ENCODE measurements around the gene DNAH10.

The DNAH10 gene

DNA sequence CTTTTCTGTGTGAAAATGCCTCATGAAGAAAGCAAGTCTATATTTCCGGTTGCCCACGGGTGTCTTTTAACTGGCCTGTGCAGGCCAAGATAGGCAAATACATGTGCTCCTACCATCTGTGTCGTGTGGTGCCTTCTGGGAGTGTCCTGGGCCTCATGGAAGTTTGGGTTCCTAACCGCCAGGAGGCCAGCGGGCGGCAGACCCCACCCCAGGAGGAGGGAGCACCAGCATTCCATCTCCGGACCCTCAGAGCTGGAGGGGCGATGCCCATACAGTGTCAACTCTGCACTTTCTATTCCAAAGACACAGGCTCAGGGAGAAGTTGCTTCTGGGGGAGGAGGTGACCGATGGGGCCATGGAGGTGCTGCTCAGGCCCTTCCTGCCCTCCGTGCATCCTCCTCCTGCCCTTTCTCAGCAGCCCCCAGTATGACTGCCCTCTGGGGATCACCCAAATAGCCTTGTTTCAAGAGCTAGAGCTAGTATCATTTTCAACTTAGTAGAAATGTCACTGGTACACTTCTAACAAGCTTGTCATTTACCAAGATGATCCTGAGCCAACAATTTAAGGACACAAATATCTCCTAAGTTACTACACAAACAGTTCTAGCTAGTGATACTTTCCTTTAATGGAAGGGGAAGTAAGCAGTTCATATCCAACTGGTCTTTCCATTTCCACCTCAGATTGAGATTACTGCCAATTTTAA, 192.7 kb downstream of the DNAH10 start:
- no peak for DNase-seq

- DNase-seq = no peak
Observed at GRCh38 chr12:123956249-123956648, 194.1 kb downstream of the DNAH10 start.

- no peak for DNase-seq
Observed at GRCh38 chr12:123957196-123957595, 195.1 kb downstream of the DNAH10 start.

- DNase-seq = no peak
Observed at GRCh38 chr12:123958462-123958861, 196.4 kb downstream of the DNAH10 start.

- no peak for DNase-seq
Observed at GRCh38 chr12:123958876-123959275, 196.8 kb downstream of the DNAH10 start.

- no peak for DNase-seq
Observed at GRCh38 chr12:123960029-123960735, 198.1 kb downstream of the DNAH10 start.

DNA sequence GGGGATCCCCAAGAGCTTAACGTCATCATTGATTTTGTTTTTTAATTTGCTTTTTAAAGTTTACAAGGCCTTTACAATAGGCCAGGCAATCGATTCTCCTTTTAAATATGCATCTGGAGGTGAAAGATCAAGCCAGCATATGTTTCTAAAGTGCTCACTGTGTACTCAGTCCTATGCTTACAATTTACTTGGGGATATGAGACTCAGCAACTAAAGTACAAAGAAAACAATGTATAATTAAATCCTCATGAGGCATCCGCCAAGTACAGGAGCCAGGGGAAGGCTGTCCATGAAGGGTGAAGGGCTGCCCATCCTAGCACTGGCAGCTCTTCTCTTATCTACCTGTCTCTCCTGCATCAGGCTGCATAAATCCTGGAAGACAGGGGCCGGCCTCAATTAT, 198.8 kb downstream of the DNAH10 start:
- DNase-seq = no peak

DNA sequence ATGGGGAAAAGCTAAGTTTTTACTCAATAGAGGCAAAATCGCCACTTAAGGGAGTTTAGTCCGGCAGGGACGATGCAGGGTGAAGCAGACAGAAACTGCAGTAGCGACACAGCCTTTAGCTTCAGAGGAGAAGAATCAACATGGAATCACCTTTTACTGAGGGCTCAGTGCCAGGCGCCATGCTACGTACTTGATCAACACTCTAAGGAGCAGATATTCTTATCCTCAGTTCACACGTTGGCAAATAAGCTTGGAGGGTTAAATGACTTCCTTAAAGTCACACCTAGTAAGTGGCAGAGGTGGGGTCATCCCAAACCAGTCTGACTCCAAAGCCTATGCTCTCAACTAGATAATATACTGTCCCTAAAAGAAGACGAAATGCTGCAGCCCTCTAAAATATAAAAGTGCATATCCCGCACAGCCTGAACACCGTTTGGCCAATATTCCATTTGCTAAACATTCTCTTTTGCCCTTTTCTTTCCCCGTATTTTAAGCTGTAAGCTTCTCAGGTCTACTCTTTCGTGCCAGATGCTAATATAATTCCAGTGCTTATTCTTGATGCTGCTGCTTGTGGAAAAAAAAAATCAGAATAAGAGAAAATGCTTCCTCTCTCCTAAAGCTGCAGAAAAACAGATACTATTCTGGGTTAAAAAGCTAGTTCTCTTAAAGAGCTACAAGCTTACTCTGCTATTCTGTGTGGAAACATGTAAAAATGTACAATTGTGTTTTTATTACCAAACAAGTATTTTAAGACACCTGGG, 199.7 kb downstream of the DNAH10 start:
- no peak for DNase-seq

DNA sequence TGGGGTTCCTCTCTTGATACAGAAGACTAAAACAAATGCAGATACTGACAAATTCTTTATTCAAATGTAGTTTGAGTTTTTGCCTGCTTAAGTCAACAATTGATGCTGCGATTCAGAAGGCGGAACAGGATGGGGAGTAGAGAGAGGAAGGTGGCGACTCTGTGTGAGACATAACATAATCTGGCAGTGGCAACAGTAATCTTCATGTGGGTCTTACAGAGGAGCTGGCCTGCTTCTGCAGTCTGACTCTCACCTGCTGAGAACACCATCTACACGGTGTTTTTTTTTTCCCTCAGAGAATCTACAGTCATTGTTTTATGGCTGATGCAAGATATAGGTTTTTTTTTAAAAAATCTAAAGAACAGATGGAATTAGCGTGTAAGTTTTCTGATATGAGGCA, 200.4 kb downstream of the DNAH10 start:
- DNase-seq = no peak

GRCh38 chr12:123963821-123964220, 201.7 kb downstream of the DNAH10 start:
- DNase-seq = no peak

- no peak for DNase-seq
Observed at GRCh38 chr12:123965382-123965781, 203.3 kb downstream of the DNAH10 start.

DNA sequence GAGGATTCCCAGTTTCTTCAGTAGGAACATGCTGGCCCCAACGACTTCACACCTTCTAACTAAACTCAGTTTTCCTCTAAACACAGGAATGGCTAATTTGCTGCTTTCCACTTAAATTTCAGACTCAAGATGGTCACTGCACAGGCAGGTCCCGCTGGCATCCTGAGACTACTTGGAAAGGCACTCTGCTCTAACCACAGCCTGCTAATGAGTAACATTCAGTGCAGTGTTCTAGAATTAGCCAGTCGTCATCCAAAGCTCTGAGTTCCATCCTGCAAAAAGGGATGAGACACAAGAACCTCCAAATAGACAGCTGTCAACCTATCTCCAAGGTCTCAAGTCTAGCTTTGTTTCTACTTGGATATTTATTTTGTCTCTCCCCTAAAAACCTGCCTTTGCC, 204.5 kb downstream of the DNAH10 start:
- DNase-seq = peak; percentile 51

DNA sequence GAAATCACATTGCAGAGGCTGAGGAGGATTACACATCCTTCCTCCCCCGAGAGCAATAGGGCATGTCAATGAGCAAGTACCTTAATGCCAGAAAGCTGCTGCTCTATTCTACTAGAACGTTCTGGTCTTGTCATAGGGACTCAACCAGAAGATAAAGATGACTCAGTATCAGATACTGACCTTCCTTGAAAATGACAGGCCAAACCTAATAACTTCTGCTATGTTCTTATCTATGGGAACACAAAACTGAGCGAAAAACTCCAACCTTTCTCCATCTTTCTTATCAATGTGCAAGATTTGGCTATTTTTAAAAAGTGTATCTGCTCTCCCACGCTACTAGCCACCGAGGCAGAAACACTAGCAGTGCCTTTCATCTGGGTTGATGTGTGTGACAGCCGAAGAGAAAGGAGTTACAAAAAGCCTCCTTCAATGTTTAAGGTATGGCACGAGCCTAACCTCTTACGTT, 205.1 kb downstream of the DNAH10 start:
- DNase-seq = peak; percentile 51

DNA sequence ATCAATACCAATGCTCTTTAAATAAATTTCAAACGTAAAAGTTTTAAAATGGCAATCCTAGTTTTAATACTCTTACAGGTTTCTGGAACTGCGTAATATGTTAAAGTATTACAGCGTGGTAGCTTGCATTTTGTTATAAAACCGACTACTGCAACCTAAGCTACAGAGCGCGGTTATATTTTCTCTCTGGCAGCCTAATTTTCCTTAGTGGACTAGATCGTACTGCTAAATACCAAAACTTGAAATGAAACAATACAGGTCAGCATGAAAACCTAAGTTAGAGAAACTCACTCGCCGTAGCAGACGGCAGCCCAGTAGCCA, 209.3 kb downstream of the DNAH10 start:
- no peak for DNase-seq

DNA sequence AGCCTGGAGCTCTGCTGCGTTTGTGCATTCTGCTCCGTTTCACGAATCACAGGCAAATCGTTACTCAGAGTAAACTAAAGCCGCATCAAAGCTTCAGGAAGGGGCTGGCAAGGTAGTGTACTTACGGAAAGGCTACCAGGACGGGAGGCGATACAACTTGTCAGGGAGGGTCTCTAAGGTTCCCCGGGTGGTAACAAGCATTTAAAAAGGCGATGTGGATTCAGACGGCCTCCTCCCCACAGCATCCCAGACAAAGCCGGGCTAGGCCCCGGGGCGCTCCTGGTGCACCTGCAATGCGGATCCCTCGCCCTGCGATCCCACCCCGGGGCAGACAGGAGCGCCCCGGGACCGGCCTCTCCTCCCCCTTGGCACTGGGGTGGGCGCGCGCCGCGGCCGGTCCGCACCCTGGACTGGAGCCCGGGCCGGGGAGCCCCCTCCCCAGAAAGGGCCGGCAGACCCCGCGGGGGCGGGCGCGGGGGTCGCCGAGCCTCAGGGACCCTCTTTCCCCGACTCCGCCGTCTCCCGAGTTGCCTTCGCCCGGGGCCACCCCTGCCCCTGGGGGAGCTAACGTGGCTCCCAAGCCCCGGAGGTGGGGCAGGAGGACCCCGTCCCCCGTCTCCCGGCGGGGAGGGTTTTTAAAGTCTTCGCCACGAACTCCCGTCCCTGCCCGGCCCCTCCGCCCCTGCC, 209.8 kb downstream of the DNAH10 start:
- peak; percentile 42 for DNase-seq

- peak; percentile 85 for DNase-seq
Observed at GRCh38 chr12:123972457-123973401, 210.6 kb downstream of the DNAH10 start, which contains the start of the genes CCDC92 and ZNF664. TSS of gene CCDC92 (minus strand) at chr12:123972831. CDS start at chr12:123944305, 28,526 bp downstream. TSS of gene ZNF664 (plus strand) at chr12:123973215. CDS start at chr12:124012145, 38,930 bp downstream.

DNA sequence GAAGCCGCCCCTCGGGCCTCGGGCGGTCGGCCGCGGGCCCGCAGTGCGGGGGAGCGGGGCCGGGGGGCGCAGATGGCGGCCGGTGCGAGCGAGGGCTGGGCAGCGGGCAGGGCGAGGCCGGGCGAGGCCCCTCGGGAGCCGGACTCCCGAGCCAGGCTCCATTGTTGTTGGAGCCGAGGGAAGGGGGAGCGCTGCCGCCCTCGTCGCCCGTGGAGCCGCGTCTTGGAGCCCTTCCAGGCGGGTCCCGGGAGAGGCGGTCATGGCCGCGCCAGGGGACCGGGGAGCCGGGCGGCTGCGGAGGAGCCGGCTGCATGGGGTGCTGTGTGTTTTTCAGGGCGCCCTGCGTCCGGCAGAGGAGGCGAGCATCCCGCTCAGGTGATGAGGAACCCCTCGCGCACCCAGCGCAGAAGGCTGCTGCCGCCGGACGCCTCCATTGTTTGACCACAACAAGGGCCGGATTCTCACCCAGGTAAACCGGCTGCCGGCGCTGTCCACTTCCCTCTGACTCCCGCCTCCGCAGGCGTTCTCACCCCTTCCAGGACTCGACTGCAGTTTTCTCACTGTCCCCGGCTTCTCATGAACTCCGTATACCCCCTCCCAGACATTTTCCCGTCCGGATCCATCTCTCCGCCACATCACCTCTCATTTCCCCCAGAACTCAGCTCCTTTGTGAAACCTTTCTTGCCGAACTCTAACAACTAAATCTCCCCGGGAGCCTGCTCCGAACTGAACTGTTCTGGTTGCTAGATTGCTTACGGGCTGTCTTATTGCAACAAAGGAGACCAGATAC, 211.6 kb downstream of the DNAH10 start:
- no peak for DNase-seq

- no peak for DNase-seq
Observed at GRCh38 chr12:123976227-123976826, 214.2 kb downstream of the DNAH10 start.

- DNase-seq = no peak
Observed at GRCh38 chr12:123979566-123979965, 217.5 kb downstream of the DNAH10 start.

GRCh38 chr12:123982269-123982668, 220.2 kb downstream of the DNAH10 start:
- no peak for DNase-seq
